ENCODE measurements around the gene CALU. TPM values are rescaled to one million over a fixed set of nuclear protein-coding genes. Genes with fewer than 3 reads are reported as not detected.

The CALU gene
- total and polyA plus RNA-seq, 10 donors = 7.9 to 98.8 (median 58.9) TPM

DNA sequence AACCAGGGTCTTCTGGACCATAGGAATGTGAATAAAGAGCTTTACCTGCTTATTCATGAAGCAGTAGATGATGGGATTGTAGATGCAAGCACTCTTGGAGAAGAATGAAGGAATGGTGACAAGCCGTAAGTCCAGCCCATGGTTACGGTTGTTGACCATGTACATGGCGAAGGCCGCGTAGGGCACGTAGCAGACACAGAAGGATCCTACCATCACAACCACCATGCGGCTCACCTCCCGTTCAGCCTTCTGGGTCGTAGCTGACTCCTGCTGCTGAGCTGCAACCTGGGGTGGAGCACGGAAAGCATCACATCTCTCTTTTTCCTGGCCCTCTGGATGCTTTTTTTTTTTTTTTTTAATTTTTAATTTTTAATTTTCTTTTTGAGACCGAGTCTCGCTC lies 34.4 kb downstream of the CALU start:
- TF ChIP-seq, protein P1, sequence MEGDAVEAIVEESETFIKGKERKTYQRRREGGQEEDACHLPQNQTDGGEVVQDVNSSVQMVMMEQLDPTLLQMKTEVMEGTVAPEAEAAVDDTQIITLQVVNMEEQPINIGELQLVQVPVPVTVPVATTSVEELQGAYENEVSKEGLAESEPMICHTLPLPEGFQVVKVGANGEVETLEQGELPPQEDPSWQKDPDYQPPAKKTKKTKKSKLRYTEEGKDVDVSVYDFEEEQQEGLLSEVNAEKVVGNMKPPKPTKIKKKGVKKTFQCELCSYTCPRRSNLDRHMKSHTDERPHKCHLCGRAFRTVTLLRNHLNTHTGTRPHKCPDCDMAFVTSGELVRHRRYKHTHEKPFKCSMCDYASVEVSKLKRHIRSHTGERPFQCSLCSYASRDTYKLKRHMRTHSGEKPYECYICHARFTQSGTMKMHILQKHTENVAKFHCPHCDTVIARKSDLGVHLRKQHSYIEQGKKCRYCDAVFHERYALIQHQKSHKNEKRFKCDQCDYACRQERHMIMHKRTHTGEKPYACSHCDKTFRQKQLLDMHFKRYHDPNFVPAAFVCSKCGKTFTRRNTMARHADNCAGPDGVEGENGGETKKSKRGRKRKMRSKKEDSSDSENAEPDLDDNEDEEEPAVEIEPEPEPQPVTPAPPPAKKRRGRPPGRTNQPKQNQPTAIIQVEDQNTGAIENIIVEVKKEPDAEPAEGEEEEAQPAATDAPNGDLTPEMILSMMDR (IDR thresholded peaks at IDR 0.05 in 8 of 11, conservative IDR thresholded peaks at IDR 0.05 in 3 of 11) = no peak
- no peak for TF ChIP-seq POLR2A (IDR thresholded peaks at IDR 0.05)
- TF ChIP-seq POLR2AphosphoS5 (IDR thresholded peaks at IDR 0.05) = no peak
- H3K4me3 ChIP-seq = no peak overlapping the region
- H3K27me3 ChIP-seq (replicated peaks in 1 of 7) = no peaks in the 10 kb centered on the region
- no peak for DNase-seq
- intact Hi-C loops (cut with DNase I; ENCODE audit: low total_unique reads) = no loop called here
- H3K4me1 ChIP-seq = no peaks in the 10 kb centered on the region
- peaks cover 0 to 65% (median 36%) of the 10 kb centered on the region in 6 donors for H3K36me3 ChIP-seq
- no peak overlapping the region for H3K27ac ChIP-seq
- peaks cover 0 to 18% (median 11%) of the 10 kb centered on the region in 8 donors for H3K9me3 ChIP-seq
- 96 to 98% (median 97%) methylated on average over 12 of the region's 12 CpGs for WGBS, 5 donors

DNA sequence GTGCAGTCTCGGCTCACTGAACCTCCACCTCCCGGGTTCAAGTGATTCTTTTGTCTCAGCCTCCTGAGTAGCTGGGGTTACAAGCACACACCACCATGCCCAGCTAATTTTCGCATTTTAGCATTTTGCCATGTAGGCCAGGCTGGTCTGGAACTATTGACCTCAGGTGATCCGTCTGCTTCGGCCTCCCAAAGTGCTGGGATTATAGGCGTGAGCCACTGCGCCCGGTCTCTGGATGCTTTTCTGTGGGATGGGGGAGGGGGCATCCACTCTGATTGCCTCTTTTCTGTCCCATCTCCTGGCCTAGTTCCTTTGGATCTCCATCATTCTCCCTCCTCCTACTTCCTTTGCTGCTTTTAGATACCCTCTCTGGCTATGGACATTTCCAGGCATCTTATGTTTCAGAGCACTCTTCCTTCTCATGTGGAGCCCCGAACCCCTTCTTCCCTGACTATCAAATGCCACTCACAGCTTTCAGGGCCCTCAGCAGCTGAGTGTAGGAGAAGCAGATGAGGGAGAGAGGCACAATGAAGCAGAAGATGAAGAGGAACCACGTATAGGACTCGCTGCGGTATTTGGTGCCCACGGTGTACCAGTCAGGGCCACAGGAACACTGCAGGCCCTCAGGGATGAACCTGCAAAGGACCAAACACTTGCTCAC lies 35.0 kb downstream of the CALU start:
- TF ChIP-seq POLR2A (IDR thresholded peaks at IDR 0.05) (no peak), POLR2AphosphoS5 (IDR thresholded peaks at IDR 0.05) (no peak)
- TF ChIP-seq, protein P1 (IDR thresholded peaks at IDR 0.05 in 8 of 11, conservative IDR thresholded peaks at IDR 0.05 in 3 of 11) = no peak
- no peak for DNase-seq
- WGBS, 5 donors = 93 to 97% (median 96%) methylated on average over 11 to 13 of the region's 13 CpGs
- H3K4me3 ChIP-seq = no peak overlapping the region
- no peaks in the 10 kb centered on the region for H3K27me3 ChIP-seq (replicated peaks in 1 of 7)
- no peaks in the 10 kb centered on the region for H3K4me1 ChIP-seq
- no peak overlapping the region for H3K27ac ChIP-seq
- intact Hi-C loops (cut with DNase I; ENCODE audit: low total_unique reads) = no loop called here
- H3K9me3 ChIP-seq = peaks cover 0 to 22% (median 13%) of the 10 kb centered on the region in 8 donors
- H3K36me3 ChIP-seq = peaks cover 0 to 60% (median 31%) of the 10 kb centered on the region in 6 donors

DNA sequence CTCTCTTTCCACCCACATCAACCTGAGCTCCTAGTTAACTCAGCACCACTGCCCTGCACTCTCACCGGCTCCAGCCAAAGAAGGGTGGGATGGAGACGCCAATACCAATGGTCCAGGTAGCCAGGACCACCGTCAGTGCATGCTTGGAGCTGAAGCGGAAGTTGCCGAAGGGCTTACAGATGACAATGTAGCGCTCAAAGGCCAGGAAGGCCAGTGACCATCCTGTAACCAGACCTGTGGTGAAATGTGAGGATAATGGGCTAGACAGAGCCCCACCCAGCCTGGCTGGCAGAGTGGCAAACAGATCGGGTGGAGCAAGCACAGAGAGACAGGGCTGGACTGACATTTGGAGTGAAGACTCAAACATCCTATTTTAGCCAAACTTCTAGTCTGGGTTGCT lies 35.8 kb downstream of the CALU start:
- peaks cover 0 to 22% (median 13%) of the 10 kb centered on the region in 8 donors for H3K9me3 ChIP-seq
- no peak for DNase-seq
- H3K36me3 ChIP-seq = peaks cover 0 to 52% (median 24%) of the 10 kb centered on the region in 6 donors
- TF ChIP-seq POLR2A (IDR thresholded peaks at IDR 0.05) = no peak
- no peak overlapping the region for H3K27ac ChIP-seq
- H3K4me1 ChIP-seq = no peaks in the 10 kb centered on the region
- H3K27me3 ChIP-seq (replicated peaks in 1 of 7) = no peaks in the 10 kb centered on the region
- H3K4me3 ChIP-seq = no peak overlapping the region
- intact Hi-C loops (cut with DNase I; ENCODE audit: low total_unique reads) = no loop called here
- 95 to 99% (median 96%) methylated on average over 7 of the region's 7 CpGs for WGBS, 5 donors

DNA sequence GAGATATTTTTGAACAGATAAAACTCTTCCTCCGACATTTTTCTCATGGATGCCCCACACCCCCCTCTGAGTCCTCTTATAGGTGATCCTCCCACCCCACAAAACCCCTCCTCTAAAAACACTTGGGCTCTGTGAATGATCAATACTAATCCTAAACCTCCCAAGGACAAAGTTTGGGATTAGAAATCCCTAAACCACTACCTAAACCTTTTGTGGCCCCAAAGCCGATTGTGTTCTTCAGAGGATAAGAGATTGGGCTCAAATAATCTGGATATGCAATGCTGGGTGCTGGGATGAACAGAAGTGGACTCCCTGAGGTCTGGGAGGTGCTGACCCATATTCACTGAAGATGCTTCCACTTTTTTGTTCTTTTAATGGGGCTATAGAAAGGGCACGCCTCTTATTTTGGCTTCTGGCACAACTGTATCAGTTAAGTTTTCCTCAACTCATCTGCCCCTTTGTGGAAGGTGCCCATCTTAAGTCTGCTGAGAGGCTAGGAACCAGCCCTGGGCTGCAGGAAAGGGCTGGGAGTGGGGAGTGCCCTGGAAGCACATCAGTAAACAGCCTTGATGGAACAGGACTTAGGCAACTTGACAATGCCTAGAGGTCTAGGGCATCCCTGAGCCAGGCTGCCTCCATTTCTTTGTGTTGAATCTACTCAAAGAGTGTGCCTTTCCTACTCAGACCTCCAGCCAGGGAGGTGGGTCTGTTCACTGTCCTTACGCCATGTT lies 36.8 kb downstream of the CALU start, which contains the start of gene OPN1SW:
TSS of gene OPN1SW (minus strand) at position 51 of the 731 bp plus-strand sequence. CDS start at position 38, 13 bp downstream.
- WGBS, 5 donors = 89 to 99% (median 96%) methylated on average over 4 of the region's 4 CpGs
- H3K4me3 ChIP-seq = no peak within 1 kb of the TSS
- TF ChIP-seq POLR2AphosphoS5 (IDR thresholded peaks at IDR 0.05) (no peak), POLR2A (IDR thresholded peaks at IDR 0.05) (no peak)
- TF ChIP-seq, protein P1 (IDR thresholded peaks at IDR 0.05 in 8 of 11, conservative IDR thresholded peaks at IDR 0.05 in 3 of 11) = no peak

More for the DNA sequence above, 36.8 kb downstream of the CALU start, which contains the start of gene OPN1SW:
- Histone ChIP-seq H3K27me3 (replicated peaks in 1 of 7) (no peaks in the 10 kb centered on the region), H3K27ac (no peak within 1 kb of the TSS), H3K36me3 (peaks cover 0 to 42% (median 17%) of the 10 kb centered on the region in 6 donors), H3K4me1 (no peaks in the 10 kb centered on the region), H3K9me3 (peaks cover 0 to 22% (median 13%) of the 10 kb centered on the region in 8 donors)
- intact Hi-C loops (cut with DNase I; ENCODE audit: low total_unique reads) = no loop called here
- DNase-seq = no peak

All from spleen (tissue), 11 donors.